ENCODE data around the gene CFAP20DC. TPM values are rescaled to one million over a fixed set of nuclear protein-coding genes. Genes with fewer than 3 reads are reported as not detected.
"Not testable (repeated sequence)": the region's sequence is repeated elsewhere in the genome, so short reads cannot be mapped to it uniquely, and the experiment has no call there.

Gene CFAP20DC
- total RNA-seq, 1 donor from 2014 or later = 1.4 TPM

DNA sequence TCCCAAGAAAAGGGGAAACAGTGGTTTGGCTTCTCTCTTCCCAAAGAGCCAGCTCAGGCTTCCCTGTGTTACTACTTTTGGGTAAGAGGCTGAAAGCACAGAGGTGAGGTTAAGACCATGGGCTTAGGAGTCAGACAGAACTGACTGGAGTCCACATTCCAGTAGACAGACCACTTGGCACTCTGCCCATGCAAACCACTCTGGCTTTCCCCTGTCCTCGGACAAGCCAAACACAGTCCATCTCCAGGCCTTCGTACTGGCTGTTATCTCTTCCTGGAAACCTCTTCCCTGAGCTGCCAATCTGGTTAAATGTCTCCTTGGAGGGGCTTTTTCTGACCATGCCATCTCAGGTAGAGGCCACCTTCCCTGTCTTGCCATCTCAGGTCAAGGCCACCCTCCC, 330.1 kb downstream of the CFAP20DC start:
- H3K27me3 Mint-ChIP-seq (ENCODE audit: unreplicated experiment) = no peaks in the 10 kb centered on the region
- H3K9me3 Mint-ChIP-seq (ENCODE audit: unreplicated experiment) = no peaks in the 10 kb centered on the region
- H3K27ac Mint-ChIP-seq (ENCODE audit: unreplicated experiment) = no peak overlapping the region
- no peak overlapping the region for H3K4me3 Mint-ChIP-seq (ENCODE audit: unreplicated experiment)
- peaks cover 10% of the 10 kb centered on the region for H3K4me1 Mint-ChIP-seq (ENCODE audit: unreplicated experiment)
- no peak for DNase-seq (ENCODE audit: extremely low spot score, unreplicated experiment)
- TF ChIP-seq, protein P1, sequence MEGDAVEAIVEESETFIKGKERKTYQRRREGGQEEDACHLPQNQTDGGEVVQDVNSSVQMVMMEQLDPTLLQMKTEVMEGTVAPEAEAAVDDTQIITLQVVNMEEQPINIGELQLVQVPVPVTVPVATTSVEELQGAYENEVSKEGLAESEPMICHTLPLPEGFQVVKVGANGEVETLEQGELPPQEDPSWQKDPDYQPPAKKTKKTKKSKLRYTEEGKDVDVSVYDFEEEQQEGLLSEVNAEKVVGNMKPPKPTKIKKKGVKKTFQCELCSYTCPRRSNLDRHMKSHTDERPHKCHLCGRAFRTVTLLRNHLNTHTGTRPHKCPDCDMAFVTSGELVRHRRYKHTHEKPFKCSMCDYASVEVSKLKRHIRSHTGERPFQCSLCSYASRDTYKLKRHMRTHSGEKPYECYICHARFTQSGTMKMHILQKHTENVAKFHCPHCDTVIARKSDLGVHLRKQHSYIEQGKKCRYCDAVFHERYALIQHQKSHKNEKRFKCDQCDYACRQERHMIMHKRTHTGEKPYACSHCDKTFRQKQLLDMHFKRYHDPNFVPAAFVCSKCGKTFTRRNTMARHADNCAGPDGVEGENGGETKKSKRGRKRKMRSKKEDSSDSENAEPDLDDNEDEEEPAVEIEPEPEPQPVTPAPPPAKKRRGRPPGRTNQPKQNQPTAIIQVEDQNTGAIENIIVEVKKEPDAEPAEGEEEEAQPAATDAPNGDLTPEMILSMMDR (IDR thresholded peaks at IDR 0.05) = no peak
- H3K36me3 Mint-ChIP-seq (ENCODE audit: unreplicated experiment) = no peaks in the 10 kb centered on the region

DNA sequence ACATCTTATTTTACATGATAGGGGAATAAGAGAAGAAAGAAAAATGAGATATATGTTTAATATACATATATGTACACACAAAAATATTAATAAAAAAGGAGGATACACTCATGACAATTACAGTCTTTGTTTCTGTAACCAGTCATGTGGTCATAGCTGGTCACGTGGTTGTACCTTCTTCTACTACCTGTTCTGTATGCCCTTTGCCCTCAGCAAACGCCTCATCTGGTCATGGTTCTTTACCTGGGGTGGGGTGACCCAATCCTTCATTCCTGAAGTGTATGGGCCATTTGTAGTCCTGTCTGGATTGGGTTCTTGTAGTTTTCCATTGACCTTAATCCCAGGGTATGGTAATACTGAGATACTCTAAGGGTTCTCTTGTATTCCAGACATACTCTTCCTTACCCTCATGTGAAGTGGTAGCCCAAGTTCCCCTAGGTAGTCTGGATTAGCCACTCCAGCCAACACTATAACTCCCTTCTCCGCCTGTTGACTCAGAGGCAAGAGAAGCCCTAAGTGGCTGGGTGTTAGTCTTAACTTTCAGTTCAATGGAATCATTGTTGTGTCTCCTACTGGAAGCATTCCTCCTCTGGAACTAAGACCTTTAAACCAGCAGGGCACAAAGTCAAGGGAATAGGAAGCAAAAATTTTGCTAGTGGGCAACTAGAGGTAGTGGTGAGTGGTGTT, 336.0 kb downstream of the CFAP20DC start:
- H3K9me3 Mint-ChIP-seq (ENCODE audit: unreplicated experiment) = peaks cover 5% of the 10 kb centered on the region
- H3K27me3 Mint-ChIP-seq (ENCODE audit: unreplicated experiment) = no peaks in the 10 kb centered on the region
- H3K27ac Mint-ChIP-seq (ENCODE audit: unreplicated experiment) = no peak overlapping the region
- H3K4me3 Mint-ChIP-seq (ENCODE audit: unreplicated experiment) = no peak overlapping the region
- no peaks in the 10 kb centered on the region for H3K36me3 Mint-ChIP-seq (ENCODE audit: unreplicated experiment)
- TF ChIP-seq, protein P1 (IDR thresholded peaks at IDR 0.05) = no peak
- DNase-seq (ENCODE audit: extremely low spot score, unreplicated experiment) = no peak
- peaks cover 3% of the 10 kb centered on the region for H3K4me1 Mint-ChIP-seq (ENCODE audit: unreplicated experiment)

DNA sequence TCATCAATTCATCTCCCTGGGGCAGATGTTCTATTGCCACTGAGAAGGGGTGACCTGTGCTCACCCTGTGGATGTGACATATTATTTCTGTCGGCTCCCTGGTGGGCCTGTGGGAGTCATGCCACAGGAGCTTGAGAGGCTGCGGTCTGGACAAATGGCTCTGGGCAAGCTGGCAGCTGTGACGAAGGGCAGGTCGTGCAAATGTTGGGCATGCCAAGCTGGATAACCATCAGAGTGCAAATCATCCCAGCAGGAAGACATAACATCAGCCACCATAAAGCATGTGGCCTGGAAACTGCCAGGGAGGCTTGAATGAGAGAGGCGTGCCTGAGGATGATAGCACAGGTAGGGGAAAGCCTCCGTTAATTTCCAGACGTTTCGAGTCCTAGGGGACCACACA, 338.0 kb downstream of the CFAP20DC start:
- Mint-ChIP-seq H3K36me3 (ENCODE audit: unreplicated experiment) (no peaks in the 10 kb centered on the region), H3K27ac (ENCODE audit: unreplicated experiment) (no peak overlapping the region), H3K4me1 (ENCODE audit: unreplicated experiment) (peaks cover 3% of the 10 kb centered on the region), H3K9me3 (ENCODE audit: unreplicated experiment) (peaks cover 5% of the 10 kb centered on the region), H3K27me3 (ENCODE audit: unreplicated experiment) (no peaks in the 10 kb centered on the region), H3K4me3 (ENCODE audit: unreplicated experiment) (no peak overlapping the region)
- TF ChIP-seq, protein P1 (IDR thresholded peaks at IDR 0.05) = no peak
- DNase-seq (ENCODE audit: extremely low spot score, unreplicated experiment) = no peak

DNA sequence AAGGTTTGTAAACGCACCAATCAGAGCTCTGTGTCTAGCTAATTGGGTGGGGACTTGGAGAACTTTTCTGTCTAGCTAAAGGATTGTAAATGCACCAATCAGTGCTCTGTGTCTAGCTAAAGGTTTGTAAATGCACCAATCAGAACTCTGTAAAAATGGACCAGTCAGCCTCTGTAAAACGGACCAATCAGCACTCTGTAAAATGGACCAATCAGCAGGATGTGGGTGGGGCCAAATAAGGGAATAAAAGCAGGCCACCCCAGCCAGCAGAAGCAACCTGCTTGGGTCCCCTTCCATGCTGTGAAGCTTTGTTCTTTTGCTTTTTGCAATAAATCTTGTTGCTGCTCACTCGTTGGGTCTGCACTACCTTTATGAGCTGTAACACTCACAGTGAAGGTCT, 340.8 kb downstream of the CFAP20DC start:
- H3K27me3 Mint-ChIP-seq (ENCODE audit: unreplicated experiment); H3K9me3 Mint-ChIP-seq (ENCODE audit: unreplicated experiment); H3K27ac Mint-ChIP-seq (ENCODE audit: unreplicated experiment); H3K4me1 Mint-ChIP-seq (ENCODE audit: unreplicated experiment); H3K36me3 Mint-ChIP-seq (ENCODE audit: unreplicated experiment); H3K4me3 Mint-ChIP-seq (ENCODE audit: unreplicated experiment); DNase-seq (ENCODE audit: extremely low spot score, unreplicated experiment): not testable (repeated sequence)

DNA sequence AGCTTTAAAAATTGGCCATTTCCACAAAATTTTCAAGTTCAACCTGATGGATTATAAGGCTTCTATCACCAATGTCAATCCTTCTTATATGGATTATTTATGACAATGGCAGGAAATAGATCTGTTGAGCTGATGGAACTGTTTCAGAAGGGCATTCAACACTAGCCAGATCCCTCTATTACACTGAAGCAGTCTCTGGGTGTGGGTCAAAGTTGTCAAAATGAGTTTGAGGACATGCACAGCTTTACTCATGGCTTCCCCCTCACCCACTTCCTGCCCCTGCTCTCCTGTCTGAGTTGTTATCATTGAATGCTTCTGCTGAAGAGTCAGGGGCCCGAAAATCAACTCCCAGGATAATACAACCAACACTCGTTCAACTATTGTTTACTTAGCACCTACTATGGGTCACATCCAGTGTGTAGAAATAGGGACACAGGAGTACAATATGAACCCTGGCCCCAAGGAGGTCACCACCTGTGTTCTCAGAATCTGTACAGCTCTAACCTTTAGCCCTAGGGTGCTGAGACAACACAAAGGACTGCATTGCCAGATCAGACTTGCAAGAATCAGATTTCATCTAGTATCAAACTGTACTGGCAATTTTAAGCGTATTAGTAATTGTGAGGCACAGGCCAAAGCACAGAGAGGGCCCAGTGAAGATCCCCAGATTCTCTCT, 341.6 kb downstream of the CFAP20DC start:
- H3K9me3 Mint-ChIP-seq (ENCODE audit: unreplicated experiment) = no peaks in the 10 kb centered on the region

More for the DNA sequence above, 341.6 kb downstream of the CFAP20DC start:
- Mint-ChIP-seq H3K36me3 (ENCODE audit: unreplicated experiment) (no peaks in the 10 kb centered on the region), H3K27me3 (ENCODE audit: unreplicated experiment) (no peaks in the 10 kb centered on the region), H3K4me3 (ENCODE audit: unreplicated experiment) (no peak overlapping the region), H3K27ac (ENCODE audit: unreplicated experiment) (no peak overlapping the region), H3K4me1 (ENCODE audit: unreplicated experiment) (peaks cover 3% of the 10 kb centered on the region)
- no peak for DNase-seq (ENCODE audit: extremely low spot score, unreplicated experiment)
- TF ChIP-seq, protein P1 (IDR thresholded peaks at IDR 0.05) = no peak
